ENCODE measurements around the gene AGAP2.

- TF ChIP-seq GABPA (IDR thresholded peaks at IDR 0.05; ENCODE audit: borderline replicate concordance, insufficient read depth, low read length) (no peak), BCL11A (IDR thresholded peaks at IDR 0.05; ENCODE audit: low read depth in 2 of 2, low read length in 2 of 2) (no peak), CHD2 (IDR thresholded peaks at IDR 0.05; ENCODE audit: low read length) (no peak), RNF2 (IDR thresholded peaks at IDR 0.05; ENCODE audit: borderline replicate concordance, low read depth, low read length, missing control alignments, poor library complexity, severe bottlenecking) (no peak), SIN3A (conservative IDR thresholded peaks at IDR 0.05 in 1 of 2, IDR thresholded peaks at IDR 0.05 in 1 of 2; ENCODE audit: low read depth in 1 of 2, low read length in 2 of 2) (no peak), CTCF (IDR thresholded peaks at IDR 0.05; ENCODE audit: control extremely low read depth in 1 of 3, insufficient read depth in 1 of 3, low read depth in 1 of 3, low read length in 3 of 3) (no peak), YY1 (IDR thresholded peaks at IDR 0.05; ENCODE audit: low read depth, low read length) (no peak), POLR2A (IDR thresholded peaks at IDR 0.05; ENCODE audit: control extremely low read depth in 1 of 2, low read depth in 2 of 2, low read length in 2 of 2) (no peak), CEBPB (IDR thresholded peaks at IDR 0.05; ENCODE audit: low read depth, low read length) (no peak), SP1 (IDR thresholded peaks at IDR 0.05; ENCODE audit: low read depth, low read length) (no peak)
Measured at GRCh38 chr12:57674691-57675090, 63.9 kb downstream of the AGAP2 start.
